HepG2 (cell line): ENCODE results near the gene PHB1. TPM values are rescaled to one million over a fixed set of nuclear protein-coding genes. Genes with fewer than 3 reads are reported as not detected.

ENCODE experiments used
- BRF2 ChIP-seq: sonication (generic); formaldehyde crosslinking; IDR thresholded peaks from 2 replicates; pipeline ENCODE4 v1.8.1; 2022; ENCODE audit warnings: mild to moderate bottlenecking, missing genetic modification reagents
- HNF1B ChIP-seq: sonication (generic); formaldehyde crosslinking; IDR thresholded peaks from 2 replicates; pipeline ENCODE4 v1.5.1; 2020; ENCODE audit warnings: mild to moderate bottlenecking, moderate library complexity, missing genetic modification reagents
- KDM1A ChIP-seq: IDR thresholded peaks from 2 replicates; pipeline ENCODE4 v1.6.1; 2016; ENCODE audit warnings: missing compliant biosample characterization
- KLF16 ChIP-seq, 2 experiments: sonication (generic) in 1 of 2; formaldehyde crosslinking in 1 of 2; IDR thresholded peaks; 2 replicates each; pipeline versions ENCODE4 v1.6.1 to v1.8.0; 2016 to 2023; ENCODE audit warnings: missing genetic modification reagents in 2 of 2, missing compliant biosample characterization in 1 of 2
- MEIS2 ChIP-seq: sonication (generic); formaldehyde crosslinking; IDR thresholded peaks from 2 replicates; pipeline ENCODE4 v1.9.0; 2021; ENCODE audit warnings: mild to moderate bottlenecking, missing genetic modification reagents
- PRDM15 ChIP-seq: sonication (generic); formaldehyde crosslinking; IDR thresholded peaks from 2 replicates; pipeline ENCODE4 v1.4.0; 2020; ENCODE audit warnings: missing genetic modification reagents
- ZFY ChIP-seq: sonication (generic); formaldehyde crosslinking; IDR thresholded peaks from 2 replicates; pipeline ENCODE4 v1.4.0; 2020; ENCODE audit warnings: missing genetic modification reagents
- ZNF713 ChIP-seq: sonication (generic); formaldehyde crosslinking; IDR thresholded peaks from 2 replicates; pipeline ENCODE4 v1.4.0; 2020; ENCODE audit warnings: mild to moderate bottlenecking, missing genetic modification reagents
- polyA plus RNA-seq, 8 experiments: library from polyadenylated mRNA; depleted of rRNA in 3 of 8; stranded (reverse) in 7 of 8; unstranded in 1 of 8; fragments of >200 nt; fragmentation: Illumina TruSeq in 4 of 8; extraction: Trizol in 4 of 8; gene quantifications; 2 replicates each; pipeline versions ENCODE4 v1.2.1 to v1.2.3, GENCODE V29; 2011 to 2016; ENCODE audit warnings: low read depth in 4 of 8, missing spikeins in 1 of 8, mixed read lengths in 1 of 8; ENCODE audit not compliant: insufficient read depth in 1 of 8
- total RNA-seq, 5 experiments: library from RNA; depleted of rRNA; stranded (reverse); fragments of >200 nt; fragmentation: Illumina TruSeq; extraction: Trizol; gene quantifications; 2 replicates each; pipeline ENCODE4 v1.2.3, GENCODE V29; 2016; ENCODE audit warnings: low read depth in 1 of 5

Gene PHB1
- total and polyA plus RNA-seq, 2 of the 13 experiments (the other 11 are each of a cell fraction or from before 2014, with no cell fraction given): 515 to 688 TPM

- no peak for TF ChIP-seq KLF16 (CRISPR knock-in tag; IDR thresholded peaks at IDR 0.05)
- TF ChIP-seq KDM1A (CRISPR knock-in tag): no peak
- no peak for TF ChIP-seq ZNF713 (CRISPR knock-in tag)
- TF ChIP-seq HNF1B (CRISPR knock-in tag): no peak
- TF ChIP-seq PRDM15 (CRISPR knock-in tag): no peak
- no peak for TF ChIP-seq MEIS2 (CRISPR knock-in tag)
- TF ChIP-seq BRF2 (CRISPR knock-in tag): no peak
- TF ChIP-seq ZFY (CRISPR knock-in tag): no peak
These were observed 30.9 kb upstream of the PHB1 start (continued) for GRCh38 chr17:49445591-49445990.
